HG02973 (cell line): ENCODE data around the gene CC2D2B.
"Not testable (repeated sequence)": the region's sequence is repeated elsewhere in the genome, so short reads cannot be mapped to it uniquely, and the experiment has no call there.

Source experiments
- ATAC-seq: cut with Tn5 transposase; IDR thresholded peaks from one replicate; pipeline ENCODE4 v1.9.1; 2021; ENCODE audit warnings: moderate library complexity; ENCODE audit not compliant: unreplicated experiment

Gene CC2D2B

GRCh38 chr10:96014473-96015102 lies 106.8 kb downstream of the CC2D2B start:
- no peak for ATAC-seq

DNA sequence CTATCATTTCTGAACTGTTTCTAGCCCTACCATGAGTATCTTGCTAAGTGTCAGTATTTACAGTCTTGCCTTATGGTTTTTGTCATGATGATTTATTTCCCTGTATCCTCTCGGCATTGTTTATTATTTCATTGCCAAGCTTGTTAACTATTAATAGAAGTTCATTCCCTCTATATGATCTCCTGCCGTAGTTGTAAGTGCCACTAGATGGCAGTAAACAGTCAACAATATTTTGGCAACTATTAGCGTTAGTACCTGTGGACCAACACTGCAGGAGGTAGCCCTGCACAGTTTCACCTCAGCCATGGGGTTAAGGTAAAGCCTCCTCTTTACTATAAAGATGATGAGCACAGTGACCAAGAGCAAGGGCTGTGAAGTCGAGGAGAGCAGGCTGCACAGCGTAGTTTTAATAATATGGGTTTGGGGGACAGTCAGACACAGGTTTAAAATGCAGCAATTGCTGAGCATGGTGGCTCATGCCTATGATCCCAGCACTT lies 109.5 kb downstream of the CC2D2B start:
- ATAC-seq: peak; percentile 69

DNA sequence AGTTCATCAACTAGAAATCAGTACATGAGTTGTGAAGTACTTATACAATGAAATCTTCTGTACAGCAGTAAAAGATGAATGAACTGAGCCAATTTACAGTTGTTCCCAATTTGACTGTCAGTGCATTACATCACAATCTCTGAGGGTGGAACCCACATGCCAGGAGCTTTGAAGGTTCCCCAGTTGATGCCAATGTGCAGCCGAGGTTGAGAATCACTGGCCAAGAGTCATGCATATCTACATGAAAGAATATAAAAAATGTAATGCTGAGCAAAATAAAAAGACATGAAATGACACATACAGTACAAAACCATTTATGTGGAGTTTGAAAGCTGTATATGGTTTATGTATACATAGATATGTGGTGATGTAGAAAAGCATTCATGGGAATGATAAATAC lies 113.6 kb downstream of the CC2D2B start:
- ATAC-seq: no peak

DNA sequence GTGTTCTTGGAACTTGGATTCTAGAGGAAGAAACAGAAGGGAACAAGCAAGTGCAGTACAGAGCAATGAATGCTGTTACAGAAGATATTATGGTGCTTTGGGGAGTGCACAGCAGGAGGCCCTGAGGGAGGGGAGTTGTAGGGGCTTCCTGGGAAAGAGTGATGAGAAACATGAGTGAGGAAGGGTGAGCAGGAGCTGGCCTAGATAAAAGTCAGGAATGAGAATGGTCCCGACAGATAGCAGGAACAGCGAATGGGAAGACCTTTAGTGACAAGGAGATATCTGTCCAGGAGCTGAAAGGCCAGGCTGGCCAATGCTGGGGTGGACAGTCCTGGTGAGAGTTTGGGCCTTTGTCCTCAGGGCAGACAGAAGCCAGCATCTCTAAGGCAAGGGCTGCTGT lies 115.0 kb downstream of the CC2D2B start:
- no peak for ATAC-seq

- no peak for ATAC-seq
Measured at GRCh38 chr10:96023168-96023567, 115.4 kb downstream of the CC2D2B start.

DNA sequence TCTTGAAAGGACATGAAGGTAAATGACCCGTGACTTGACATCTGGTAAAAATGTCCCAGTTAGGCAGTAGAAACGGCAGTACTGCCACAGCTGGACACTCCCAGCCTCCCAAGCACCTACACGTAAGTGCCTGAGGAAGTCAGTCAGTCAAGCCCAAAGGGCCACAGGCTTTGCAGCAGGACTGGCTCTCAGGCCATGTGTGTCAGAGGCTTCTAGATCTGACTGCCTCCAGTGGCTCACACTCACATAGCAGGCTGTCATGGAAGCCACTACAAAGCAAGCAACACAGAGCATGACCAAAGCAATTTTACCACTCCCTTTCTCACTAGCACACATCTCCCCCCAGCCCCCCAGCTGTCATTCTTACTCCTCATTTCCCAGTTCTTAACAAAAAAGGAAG lies 117.8 kb downstream of the CC2D2B start:
- peak; percentile 76 for ATAC-seq

DNA sequence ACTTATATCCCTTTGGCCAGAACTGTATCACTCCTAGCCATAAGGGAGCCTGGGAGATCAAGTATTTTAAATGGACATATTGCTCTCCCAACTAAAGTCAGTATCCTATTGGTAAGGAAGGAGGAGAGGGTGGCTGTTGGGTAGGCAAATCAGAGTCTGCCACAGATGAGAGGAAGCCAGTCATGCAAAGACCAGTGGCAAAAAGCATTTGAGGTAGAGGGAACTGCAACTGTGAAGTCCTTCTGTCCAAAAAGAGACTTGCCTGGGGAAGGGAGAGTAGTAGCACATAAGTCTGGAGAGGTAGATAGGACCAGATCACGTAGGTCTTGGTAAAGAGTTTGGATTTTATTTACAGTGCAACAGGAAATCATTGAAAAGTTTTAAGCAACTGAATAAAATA lies 126.8 kb downstream of the CC2D2B start:
- ATAC-seq: no peak

DNA sequence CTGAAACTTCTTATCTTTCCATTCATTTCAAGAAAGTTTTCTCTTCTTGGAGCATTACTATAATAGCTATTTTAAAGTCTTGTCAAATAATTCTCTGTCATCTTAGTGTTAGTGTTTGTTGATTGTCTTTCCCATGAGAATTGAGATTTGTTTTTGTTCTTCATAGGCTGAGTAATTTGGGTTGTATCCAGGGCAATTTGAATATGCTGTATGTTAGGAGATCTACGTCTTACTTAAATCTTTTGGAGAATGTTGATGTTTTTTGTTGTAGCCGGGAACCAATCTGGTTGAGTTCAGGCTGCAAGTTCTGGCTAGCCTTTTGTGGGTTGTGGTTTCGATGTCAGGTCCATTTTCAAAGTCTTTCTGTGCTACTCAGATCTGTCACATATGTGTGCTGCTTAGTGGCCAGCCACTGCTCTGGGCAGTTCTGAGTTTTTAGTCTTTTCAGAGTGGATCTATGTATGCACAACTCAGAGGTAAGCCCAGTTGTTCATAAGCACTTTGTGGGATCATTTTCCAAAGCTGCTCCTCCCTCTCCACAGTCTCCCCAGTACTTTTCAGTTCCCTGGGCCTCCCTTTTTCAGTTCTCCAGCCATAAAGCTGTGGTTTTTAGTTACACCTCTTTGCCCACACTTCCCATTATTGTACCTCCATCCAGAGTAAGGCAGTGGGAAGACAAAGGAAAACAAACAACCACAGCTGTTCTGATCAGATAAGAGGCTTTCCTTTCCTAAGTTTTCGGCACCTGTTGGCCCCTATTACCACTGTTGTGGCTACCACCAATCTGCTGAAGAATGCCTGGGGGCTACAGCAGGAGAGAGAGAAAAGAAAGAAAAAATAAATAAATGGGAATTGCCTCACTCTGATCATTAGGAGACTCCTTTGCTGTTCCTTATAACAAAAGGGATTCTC lies 131.0 kb downstream of the CC2D2B start:
- no peak for ATAC-seq

GRCh38 chr10:96041146-96041545 lies 133.4 kb downstream of the CC2D2B start:
- no peak for ATAC-seq

DNA sequence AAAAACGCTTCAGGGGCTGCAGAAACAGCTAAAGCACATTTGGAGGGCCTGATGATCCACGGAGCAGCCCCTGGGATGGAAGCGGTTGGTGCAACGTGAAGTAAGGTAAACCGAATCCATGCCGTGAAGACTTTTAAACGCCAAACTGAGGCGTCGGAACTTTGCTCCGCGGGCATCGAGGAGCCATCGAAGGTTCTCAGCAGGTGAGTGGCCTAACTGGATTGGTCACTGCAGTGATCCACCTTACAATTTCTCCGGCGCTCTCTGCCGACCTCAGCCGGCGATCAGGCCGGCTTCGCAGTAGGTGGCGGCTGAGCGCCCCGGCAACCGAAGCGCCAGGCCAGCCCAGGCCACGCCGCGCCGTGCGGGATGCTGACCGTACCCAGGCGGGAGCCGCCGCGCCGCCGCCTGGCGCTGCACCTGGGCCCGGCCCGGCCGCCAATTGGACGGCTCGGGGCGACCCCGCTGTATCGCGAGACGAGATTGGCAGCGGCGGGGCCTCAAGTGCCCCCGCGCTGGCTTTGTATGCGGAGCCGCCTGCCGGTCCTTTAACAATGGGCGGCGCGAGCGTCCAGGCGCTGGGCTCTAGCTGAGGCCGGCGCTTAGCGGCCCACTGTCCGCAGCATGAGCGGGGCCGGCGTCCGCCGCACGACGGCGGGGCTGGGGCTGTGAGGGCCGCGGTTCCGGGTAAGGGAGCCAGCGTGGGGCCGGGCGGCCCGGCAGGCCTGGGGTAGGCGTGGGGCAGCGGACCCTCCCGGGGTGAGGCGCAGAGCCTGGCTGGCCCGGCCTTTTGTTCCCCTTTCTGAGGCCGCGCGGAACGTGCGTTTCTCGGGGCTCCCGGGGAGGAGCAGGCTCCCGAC lies 135.5 kb downstream of the CC2D2B start, which contains the start of gene CCNJ:
CCNJ (plus strand) TSS at position 551 of the 860 bp plus-strand sequence. CDS start 811 bp downstream, outside the sequence.
- peak; percentile 76 for ATAC-seq

DNA sequence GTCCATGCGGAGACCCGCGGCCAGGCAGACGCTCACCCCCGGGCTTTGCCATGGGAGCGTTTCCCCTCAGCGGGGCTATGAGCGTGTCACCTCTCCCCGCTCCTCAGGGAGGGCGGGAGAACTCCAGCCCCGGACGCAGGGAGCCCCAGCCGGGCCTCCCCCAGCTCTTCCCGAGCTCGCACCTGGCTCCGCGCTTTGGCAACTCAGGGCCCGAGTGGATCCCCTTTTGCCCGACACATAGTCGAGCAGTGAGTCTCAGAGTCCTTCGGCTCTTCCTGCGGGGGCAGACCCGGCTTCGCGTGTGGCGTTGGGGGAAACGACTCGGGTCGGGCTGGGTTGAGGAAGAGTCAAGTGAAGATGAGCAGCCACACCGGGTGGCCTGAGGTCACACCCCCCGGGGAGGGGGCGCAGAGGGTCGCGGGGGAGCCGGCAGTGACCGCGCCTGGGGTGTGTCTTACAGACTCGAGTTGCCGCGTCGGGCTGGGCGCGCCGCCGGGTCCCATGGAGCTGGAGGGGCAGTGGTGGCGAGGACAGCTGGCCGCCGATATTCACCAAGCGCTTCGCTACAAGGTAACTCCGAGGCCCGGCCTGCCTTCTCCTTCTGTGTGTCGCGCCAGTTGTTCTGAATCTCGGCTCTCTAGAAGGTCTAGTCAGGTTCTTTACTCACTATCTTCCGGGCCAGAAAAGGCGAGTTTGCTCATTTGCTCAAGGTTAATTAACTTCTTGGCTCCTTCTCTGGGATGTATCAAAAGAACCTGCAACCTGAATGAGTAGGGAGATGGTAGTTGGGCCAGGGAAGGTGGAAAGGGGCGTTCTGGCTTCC lies 136.3 kb downstream of the CC2D2B start:
- peak; percentile 36 for ATAC-seq

- no peak for ATAC-seq
Measured at GRCh38 chr10:96044736-96045135, 137.0 kb downstream of the CC2D2B start.

GRCh38 chr10:96046546-96046945 lies 138.8 kb downstream of the CC2D2B start:
- no peak for ATAC-seq

- no peak for ATAC-seq
Measured at GRCh38 chr10:96047004-96047649, 139.4 kb downstream of the CC2D2B start.

DNA sequence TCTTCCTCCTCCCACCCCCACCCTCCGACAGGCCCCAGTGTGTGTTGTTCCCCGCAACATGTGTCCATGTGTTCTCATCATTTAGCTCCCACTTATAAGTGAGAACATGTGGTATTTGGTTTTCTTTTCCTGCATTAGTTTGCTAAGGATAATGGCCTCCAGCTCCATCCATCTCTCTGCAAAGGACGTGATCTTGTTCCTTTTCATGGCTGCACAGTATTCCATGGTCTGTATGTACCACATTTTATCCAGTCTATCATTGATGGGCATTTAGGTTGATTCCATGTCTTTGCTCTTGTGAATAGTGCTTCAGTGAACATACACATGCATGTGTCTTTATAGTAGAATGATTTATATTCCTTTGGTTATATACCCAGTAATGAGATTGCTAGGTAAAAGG lies 140.2 kb downstream of the CC2D2B start:
- ATAC-seq: not testable (repeated sequence)

- no peak for ATAC-seq
Measured at GRCh38 chr10:96049340-96049739, 141.6 kb downstream of the CC2D2B start.

DNA sequence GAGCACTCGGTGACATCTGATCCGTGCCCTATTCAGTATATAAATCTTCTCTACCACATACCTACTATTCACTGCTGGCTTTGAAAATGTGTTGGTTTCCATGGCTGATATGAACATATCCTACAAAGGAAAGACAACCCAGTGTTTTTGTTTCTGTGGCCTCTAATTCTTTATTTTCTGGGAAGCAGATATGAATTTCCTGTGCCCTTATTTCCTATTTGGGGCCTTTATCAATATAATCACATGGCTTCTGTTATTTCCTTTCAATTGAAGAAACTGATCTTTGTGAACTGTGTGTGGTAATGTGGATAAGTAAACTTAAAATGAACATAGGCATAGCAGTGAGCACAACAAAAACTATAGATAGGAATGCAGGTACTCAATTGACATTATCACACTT lies 146.2 kb downstream of the CC2D2B start:
- ATAC-seq: no peak

- no peak for ATAC-seq
Measured at GRCh38 chr10:96056787-96057186, 149.0 kb downstream of the CC2D2B start.

- no peak for ATAC-seq
Measured at GRCh38 chr10:96061232-96061631, 153.5 kb downstream of the CC2D2B start.

DNA sequence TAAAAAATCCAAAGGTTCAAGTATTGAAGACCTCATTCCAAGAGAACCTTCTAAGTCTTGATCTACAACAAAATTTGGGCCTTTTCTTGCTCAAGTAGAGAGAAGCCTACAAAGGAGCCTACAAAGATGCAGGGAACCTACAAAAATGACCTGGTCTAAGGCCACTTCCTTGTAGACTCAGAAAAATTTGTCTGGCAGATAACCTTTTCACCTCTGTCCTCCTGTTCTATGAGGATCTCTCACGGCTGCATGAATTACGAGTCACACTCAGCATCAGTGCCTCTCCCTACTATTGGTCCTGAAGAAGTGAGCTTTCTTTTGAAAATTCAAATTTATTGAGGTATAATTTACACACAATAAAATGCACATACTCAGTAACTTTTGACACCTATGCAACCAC lies 164.9 kb downstream of the CC2D2B start:
- ATAC-seq: no peak
